NCI-H82 treated with DMSO at 0.1 percent for 48 hours (cell line): Measurements from ENCODE around the gene FTO.
"Not testable (repeated sequence)": the region's sequence is repeated elsewhere in the genome, so short reads cannot be mapped to it uniquely, and the experiment has no call there.

Experiments
- DNase-seq: peaks from one replicate; lab custom pipeline; 2025; ENCODE audit not compliant: unreplicated experiment; lab: John Stamatoyannopoulos, UW

The FTO gene

DNA sequence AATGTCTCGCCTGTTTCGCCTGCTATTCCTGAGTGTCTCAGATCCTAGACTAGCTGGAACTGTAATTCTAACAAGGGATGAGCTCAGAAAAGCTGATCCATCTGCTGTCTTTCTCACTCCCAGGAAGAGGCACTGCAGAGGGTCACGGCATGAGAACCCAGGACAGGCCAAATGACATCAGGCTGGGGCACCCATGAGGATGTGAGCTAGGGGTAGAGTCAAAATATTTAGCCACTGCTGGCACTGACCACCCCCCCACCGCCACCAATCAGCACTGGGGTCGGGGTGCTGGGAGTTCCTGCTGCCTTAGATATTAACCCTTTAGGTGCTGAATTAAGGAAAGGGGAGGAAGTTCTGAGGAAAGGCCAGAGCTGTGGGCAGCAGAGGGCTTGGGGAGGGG, 470.2 kb downstream of the FTO start:
- no peak for DNase-seq

DNA sequence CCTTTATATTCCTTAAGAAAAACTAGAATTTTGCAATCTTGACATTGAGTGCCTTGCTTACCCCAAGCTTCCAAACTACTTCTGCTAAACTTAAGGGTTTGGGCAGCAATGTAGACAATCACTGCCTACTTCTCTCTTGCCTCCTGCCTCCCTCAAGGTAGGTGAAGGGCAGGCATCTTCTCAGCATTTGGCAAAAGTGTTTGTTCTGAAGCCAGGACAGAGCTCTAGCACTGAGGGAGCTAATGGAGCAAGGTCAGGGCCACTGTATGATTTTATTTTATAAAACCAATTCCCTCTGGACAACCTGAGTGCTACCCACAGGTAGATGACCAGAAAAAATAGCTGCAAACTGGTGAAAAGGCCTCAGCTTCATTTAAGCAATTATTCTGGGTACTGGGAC, 470.8 kb downstream of the FTO start:
- DNase-seq = no peak

DNA sequence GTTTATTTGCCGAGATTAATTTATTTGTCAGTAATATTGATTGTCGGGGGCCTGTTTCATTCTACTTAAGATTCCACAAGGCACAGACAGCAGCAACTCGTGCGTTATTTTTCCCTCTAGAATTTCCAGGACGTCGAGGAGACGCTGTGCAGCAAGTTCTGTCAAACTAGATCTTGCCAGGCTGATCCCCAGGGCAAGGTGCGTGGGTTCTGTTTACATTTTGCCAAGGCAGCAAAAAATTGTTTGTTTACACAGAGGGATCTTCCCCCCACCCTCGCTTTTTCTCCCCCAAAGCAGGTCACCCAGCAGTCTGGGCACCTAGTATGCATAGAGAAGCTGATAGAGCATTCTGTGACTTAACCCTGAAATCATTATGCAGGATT, 471.2 kb downstream of the FTO start:
- DNase-seq = no peak

DNA sequence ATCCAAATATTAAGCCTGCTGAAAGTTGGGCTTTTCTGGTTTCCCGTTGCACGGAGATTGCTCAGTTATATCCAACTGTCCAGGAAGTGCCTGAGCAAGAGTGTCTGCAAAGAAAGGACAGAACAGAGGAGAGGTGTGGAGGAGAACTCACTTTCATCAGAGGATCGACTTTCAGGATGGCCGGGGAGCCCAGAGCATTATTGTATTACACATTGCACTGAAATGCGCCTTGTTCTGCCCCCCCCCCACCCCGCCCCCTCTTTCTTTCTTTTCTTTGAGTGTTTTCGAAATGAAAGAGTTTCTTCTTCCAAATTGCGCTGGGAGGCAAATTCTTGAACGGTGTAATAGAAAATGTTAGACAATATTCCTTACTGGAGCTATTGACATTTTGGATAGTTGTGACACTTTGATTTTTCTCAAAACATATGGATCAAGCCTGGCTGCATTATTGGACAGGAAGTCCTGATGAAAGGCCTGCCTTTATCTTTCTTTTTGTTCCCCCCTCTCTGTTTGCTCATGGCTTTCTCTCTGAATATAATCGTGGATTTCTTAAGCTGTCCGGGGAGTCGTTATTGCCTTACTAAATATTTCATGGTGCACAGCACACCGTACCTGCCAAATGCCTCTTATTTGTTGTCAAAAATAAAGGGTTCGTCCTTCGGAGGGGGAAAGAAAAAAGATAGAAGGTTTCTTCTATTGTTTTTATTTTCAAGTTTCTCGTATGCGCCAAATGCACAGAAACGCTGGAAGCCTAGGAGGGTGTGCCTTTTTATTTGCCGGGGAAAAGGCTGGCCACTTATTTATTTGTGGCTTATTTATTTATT, 471.8 kb downstream of the FTO start:
- DNase-seq = no peak

DNA sequence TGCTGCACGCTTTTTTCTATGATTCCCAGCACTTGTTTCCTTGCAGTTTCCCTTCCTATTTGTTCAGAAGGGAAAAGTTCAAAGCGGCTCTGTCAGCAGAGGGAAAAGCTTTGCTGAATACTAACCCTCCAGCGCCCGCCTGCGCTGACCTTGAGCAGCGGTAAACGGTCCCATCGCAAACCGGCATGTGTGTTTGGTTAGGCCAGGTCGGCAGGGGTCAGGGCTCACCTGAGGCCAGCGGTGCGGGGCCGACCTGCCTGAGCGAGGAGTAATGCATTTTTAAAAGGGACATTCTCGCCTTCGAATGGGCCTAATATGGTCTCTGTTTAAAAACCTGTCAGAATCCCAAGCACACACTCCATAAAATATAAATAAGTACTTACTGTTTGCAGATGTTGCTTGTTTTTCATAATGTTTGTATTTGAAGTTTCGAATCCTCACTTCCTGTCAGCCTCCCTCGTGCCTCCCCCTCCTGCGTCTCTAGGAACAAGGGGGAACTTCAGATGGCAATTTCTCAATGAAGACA, 472.5 kb downstream of the FTO start:
- no peak for DNase-seq

DNA sequence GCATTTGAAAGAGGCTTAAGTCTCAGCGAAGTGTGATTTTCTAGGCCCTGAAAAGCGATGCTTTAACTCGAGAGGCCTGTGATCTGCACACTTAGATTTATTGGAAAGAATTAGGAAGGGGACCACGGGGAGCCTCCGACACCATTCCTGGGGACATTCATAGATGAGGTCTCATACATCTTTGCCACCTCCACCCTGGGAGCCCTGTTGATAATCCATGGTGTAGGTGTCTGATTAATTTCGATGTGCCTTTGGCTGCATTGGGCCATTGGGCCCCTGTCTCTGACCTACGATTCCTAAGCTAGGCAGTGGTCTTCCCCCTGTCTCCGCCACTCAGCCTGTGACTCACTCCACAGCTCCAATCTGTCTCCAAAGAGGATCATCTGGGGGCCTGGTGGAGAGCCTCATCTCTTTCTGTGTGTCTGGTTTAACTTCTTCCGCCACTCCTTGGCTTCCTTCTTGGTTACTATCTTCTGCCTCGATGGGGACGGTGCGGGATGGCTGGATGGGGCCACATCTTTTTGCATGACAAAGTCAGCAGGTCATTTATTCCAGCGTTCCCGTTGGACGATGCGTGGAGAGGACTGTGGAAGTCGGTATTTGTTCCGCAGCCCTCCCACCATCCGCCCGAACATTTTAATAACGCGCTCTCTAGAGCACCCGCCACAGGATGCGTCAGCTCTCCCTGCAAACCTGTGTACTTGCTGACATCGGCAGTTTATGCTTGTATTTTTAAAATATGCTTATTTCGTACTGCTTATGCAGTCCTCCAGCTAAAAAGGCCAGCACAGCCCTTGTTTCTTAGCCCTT, 473.3 kb downstream of the FTO start:
- DNase-seq = no peak

DNA sequence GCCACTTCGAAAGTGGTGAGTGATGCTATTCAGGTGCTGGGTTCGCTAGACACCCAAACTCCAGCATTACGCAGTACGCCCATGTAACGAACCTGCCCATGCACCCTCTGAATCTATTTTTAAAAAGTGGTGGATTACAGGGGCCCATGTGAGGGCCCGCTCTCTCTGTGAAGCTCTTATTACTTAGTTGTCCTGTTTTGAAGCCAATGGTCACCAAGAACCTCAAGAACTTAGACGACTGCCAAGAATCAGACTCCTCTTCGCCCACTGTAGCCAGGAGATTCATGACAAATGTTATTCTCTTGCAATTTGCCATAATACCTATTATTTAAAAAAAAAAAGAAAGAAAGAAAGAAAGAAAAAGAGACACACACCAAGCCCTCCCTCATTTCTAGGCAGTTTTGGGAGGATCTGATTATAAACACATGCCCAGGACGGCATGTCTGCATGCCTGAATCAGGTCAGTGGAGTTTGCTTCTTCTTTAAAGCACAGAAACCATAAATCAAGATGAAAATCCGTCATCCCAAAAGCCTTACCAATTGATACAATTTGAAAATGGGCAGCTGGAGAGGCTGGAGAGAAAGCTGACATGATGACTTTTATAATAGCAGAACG, 474.0 kb downstream of the FTO start:
- DNase-seq = no peak

DNA sequence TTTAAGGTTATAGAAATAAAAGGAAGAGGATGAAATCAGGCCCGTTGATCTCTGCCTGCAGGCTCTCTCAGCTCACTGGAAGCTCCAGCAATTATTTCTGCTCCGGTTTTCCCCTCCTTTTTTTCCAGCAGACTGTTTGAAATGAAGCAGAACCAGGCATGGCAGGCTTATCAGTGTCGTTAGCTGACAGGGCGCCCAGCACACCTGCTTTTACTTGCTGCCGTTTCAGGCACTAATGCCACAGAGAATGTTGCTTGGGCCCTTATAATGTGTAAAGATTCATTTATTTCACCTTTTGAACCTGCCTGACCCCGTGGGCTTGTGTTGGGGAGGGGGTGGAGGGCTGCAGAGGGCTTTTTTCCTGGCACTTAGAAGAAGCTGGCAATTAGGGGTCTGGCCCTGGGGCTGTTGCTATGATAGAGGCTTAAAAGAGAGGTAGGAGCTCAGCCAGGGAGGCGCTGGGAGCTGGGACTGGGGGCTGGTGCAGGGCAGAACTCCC, 474.6 kb downstream of the FTO start:
- DNase-seq = no peak

DNA sequence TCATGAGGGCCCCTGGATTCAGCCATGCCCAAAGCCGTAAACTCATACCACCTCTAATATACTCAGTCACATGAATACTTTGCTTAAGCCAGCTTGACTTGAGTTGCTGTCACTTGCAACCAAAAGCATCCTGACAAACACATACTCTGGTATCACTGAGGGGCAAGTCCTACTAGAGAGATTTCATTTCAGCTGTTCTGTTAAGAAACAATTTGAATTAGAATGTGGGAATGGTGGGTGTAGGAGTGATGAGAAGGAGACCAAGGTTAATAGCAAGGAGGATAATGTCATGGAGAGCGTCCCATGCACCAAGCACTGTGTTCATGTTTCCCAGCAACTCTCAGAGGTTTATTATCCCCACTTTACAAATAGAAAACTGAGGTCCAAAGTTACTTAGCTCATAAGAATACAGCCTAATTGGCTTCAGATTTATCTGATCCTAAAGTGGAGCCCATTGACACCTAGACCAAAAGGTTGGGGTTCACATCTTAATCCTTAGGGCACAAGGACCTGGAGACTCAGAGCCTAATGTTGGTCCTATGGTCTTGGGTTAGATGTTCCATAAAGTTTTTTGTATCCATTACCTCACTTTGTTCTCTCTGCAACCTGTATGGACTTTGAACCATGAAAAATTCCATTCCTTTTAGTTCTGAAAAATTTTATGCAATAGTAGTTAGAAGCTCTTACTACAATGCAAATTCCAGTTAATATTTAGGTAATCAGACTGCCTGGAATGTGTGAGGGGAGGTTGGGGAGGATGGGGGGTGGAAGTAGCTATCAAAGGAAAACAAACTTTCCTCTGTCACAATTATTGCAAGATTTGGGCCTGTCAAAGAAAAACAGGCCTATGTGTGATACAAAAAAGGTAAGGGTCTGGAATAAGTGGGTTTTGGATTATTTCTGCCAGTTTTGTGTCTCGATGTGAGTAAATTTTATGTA, 476.7 kb downstream of the FTO start:
- no peak for DNase-seq

DNA sequence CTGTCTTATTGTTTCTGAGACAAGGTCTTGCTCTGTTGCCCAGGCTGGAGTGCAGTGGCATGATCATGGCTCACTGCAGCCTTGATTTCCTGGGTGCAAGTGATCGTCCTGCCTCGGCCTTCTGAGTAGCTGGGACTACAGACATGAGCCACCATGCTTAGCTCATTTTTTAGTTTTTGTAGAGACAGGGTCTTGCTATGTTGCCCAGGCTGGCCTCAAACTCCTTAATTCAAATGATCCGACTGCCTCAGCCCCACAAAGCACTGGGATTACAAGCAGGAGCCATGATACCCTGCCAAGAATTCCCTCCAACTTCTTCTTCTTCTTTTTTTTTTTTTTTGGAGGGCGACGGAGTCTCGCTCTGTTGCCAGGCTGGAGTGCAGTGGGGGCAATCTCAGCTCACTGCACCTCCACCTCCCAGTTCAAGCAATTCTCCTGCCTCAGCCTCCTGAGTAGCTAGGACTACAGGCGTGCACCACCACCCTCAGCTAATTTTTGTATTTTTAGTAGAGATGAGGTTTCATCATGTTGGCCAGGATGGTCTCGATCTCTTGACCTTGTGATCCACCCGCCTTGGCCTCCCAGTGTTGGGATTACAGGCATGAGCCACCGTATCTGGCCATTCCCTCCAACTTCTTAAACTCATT, 477.9 kb downstream of the FTO start:
- not testable (repeated sequence) for DNase-seq

DNA sequence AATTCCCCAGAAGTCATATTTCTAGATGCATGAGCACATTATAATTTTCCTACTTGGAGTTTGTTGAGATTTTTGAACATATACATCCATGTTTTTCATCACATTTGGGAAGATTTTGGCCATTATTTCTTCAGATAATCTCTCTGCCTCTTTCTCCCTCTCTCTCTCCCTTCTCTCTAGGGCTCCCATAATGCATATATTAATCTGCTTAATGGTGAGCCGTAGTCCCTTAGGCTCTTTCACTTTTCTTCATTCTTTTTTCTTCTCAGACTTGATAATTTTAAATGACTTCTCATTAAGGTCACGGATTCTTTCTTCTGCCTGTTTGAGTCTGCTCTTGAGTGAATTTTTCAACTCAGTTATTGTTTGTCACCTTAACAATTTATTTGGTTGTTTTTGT, 481.1 kb downstream of the FTO start:
- no peak for DNase-seq

DNA sequence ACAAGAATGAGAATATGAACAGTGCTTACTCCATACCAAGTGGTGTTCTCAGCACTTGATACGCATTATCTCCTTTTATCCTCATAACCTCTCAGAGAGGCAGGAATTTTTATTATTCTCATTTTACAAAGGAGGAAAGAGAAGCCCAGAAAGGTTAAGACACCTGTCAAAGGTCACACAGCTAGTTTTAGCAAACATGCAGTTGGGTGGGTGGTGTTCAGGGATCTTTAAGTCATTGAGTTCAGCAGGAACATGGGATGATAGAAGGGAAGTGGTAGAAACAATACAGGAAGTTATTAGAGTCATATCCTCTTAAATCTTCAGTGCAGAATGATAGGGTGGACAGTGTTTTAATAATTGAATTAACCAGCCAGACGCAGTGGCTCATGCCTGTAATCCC, 487.2 kb downstream of the FTO start:
- DNase-seq = no peak

DNA sequence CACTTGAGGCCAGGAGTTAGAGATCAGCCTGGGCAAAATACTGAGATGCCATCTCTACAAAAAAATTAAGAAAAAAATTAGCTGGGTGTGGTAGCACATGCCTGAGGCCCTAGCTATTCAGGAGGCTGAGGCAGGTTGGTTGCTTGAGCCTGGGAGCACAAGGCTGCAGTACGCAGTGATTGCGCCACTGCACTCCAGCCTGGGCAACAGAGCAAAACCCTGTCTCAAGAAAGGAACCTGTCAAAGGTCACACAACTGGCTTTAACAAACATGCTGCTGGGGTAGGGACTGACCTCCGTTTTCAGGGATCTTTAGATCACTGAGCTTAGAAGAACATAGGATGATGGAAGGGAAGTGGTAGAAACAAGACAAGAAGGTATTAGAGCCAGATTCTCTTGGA, 487.6 kb downstream of the FTO start:
- no peak for DNase-seq

DNA sequence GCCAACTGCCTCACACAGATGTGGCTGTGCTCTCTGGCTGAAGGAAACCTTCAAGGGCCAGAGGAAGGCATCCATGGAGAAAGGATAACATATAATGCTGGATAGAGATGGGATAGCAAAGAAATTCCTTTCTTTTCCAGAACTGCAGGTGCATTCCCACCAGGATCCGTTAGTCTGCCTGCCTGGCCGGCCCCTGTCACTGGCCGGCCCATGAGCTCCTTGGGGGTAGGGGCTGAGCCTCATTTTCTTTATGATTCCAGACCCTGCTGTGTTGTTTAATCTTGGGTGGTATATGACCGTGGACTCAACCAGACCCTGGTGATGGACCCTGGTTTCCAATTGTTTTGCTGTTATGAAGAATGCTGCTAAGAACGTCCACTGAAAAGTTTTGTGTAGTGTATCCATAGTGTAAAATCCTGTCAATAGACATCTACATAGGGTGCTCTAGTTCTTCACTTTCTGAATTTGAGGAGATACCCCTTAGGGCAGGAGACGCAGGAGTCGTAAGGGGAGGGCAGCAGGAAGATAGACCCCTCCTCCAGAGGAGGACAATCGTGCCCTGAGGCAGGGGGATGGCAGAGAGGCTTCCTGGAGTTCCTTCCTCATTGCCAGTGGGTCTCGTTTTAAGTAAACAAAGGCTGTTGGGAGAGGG, 489.2 kb downstream of the FTO start:
- DNase-seq = no peak

DNA sequence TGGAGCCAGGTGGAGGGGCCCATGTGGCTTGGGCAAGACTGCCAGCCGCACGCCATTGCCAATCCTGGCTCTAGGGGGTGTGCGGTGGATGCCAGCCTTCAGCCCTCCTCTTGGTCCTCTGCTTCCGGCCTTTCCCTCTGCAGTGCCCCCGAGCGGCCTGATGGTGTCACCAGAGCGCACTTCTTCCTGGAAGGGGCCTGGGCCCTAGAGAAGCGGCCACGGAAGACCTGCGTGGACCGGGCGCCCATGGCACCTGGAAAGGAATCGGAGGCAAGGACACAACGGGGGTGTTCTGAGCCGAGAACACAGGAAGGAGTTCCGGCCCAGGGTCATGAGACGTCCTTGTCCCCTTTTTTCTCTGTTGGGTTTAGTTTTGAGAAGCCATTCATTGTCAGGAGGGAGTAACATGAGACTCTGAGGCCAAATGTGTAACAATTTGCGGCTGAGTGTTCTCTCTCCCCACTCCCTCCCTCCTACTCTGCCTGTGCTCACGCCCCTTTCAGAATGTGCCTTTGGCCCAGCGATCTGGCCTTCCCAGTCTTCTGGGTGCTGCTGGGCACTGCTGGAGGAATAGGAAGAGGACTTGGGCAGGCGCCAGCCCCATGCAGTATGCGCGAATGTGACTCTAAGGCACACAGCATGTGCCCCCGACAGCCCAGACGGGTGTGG, 489.8 kb downstream of the FTO start:
- DNase-seq = peak; percentile 3

DNA sequence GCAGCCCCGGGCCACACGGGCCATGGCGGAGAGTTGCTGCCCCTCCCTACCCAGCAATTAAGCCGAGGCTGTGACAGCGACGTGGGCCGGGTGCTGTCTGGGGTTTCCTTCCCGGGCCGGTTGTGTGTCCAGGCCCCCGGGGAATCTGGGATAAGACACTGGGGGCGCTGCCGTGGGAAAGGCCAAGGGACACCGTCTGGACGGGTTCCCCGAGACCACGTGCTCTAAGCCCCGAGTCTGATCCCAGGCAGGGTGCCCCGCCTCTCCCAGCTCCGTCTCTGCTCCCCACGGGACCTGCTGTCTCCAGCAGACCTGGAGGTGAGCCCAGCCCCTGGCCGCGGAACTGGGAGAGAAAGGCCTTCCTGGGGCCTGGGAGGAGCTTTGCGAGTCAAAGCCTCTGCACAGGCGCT, 490.4 kb downstream of the FTO start:
- no peak for DNase-seq

DNA sequence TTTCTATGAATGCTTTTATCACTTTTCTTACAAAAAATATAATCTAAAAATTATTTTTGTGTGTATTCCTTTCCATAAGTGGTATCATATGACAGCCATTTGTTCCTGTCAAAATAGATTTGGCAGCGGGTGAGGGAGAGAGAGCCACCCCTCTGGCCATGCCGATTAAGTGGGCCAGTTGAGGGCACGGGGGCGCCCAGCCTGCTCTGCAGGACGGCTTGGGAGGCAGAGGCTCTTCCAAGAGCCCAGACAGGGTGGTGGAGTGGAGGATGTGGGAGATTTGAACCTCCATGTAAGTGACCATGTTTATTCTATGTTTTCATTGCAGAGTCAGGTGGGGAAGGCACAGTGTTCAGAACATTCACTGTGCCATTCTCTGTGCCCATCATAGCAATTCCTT, 493.8 kb downstream of the FTO start:
- no peak for DNase-seq

DNA sequence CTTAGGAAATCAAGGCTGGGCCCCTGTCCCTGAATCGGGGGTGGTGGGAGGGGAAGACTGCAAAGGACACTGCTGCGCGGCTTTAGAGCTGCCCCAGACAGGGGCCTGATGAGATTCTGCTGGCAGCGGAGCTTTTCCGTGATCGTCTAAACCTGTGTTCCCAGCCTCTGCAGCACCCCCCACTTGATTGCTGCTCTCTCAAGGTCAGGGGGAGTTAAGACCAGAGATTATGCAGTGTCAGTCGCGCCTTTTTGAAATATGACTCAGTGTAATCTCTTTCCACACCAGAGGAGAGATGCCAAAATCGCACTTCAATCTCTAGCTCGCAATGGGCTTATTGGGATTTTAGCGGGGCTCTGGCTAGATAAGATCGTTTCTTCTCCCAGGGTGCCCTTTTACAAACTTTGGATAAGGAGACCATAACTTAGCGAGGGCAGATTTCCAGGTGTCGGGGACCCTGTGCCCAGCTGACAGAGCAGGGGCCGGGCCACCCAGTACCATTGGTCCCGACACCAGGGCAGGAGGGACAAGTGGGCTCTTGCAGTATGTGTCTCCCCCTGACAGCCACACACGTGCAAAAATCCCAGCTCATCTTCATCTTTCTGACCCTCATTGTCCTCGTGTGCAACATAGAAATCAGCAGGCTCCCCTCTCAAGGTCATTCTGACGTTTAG, 495.7 kb downstream of the FTO start:
- no peak for DNase-seq
